HG02885 (cell line): ENCODE results near the gene CDKL2.
"Not testable (repeated sequence)": the region's sequence is repeated elsewhere in the genome, so short reads cannot be mapped to it uniquely, and the experiment has no call there.

Experiments
- ATAC-seq: cut with Tn5 transposase; IDR thresholded peaks from one replicate; pipeline ENCODE4 v1.9.1; 2021; ENCODE audit warnings: mild to moderate bottlenecking; ENCODE audit not compliant: unreplicated experiment, poor library complexity

Gene CDKL2

GRCh38 chr4:75557696-75558095 is 72.6 kb downstream of the CDKL2 start:
- peak; percentile 52 for ATAC-seq

- peak; percentile 98 for ATAC-seq
Measured at GRCh38 chr4:75555294-75556164, 74.8 kb downstream of the CDKL2 start, which contains the start of gene ODAPH. Gene ODAPH, plus strand, starts transcription at chr4:75556066. Its CDS starts 17 bp downstream, at chr4:75556083.

- no peak for ATAC-seq
Measured at GRCh38 chr4:75552452-75552851, 77.9 kb downstream of the CDKL2 start.

GRCh38 chr4:75549019-75549418 is 81.3 kb downstream of the CDKL2 start:
- no peak for ATAC-seq

GRCh38 chr4:75547647-75548387 is 82.5 kb downstream of the CDKL2 start:
- ATAC-seq, result no peak

GRCh38 chr4:75545526-75545925 is 84.8 kb downstream of the CDKL2 start:
- ATAC-seq, result no peak

- no peak for ATAC-seq
Measured at GRCh38 chr4:75544870-75545269, 85.5 kb downstream of the CDKL2 start.

- ATAC-seq, result not testable (repeated sequence)
Measured at GRCh38 chr4:75544220-75544619, 86.1 kb downstream of the CDKL2 start.

- no peak for ATAC-seq
Measured at GRCh38 chr4:75542824-75543223, 87.5 kb downstream of the CDKL2 start.

- ATAC-seq, result not testable (repeated sequence)
Measured at GRCh38 chr4:75537308-75537707, 93.0 kb downstream of the CDKL2 start.

- not testable (repeated sequence) for ATAC-seq
Measured at GRCh38 chr4:75533926-75534325, 96.4 kb downstream of the CDKL2 start.

GRCh38 chr4:75533339-75533887 is 96.9 kb downstream of the CDKL2 start:
- ATAC-seq, result not testable (repeated sequence)

- not testable (repeated sequence) for ATAC-seq
Measured at GRCh38 chr4:75531536-75532143, 98.7 kb downstream of the CDKL2 start.

GRCh38 chr4:75530556-75531322 is 99.6 kb downstream of the CDKL2 start:
- no peak for ATAC-seq
